ENCODE measurements around the gene MRPL21. TPM values are rescaled to one million over a fixed set of nuclear protein-coding genes. Genes with fewer than 3 reads are reported as not detected.
"Not testable (repeated sequence)": the region's sequence is repeated elsewhere in the genome, so short reads cannot be mapped to it uniquely, and the experiment has no call there.

The MRPL21 gene
- total and polyA plus RNA-seq, 3 experiments from 2014 or later = 96.3 to 104 (median 101) TPM

- Mint-ChIP-seq H3K36me3 (peaks cover 0 to 84% (median 14%) of the 10 kb centered on the region in 3 donors), H3K27me3 (no peaks in the 10 kb centered on the region), H3K4me1 (peaks cover 1 to 14% (median 3%) of the 10 kb centered on the region in 3 donors), H3K27ac (no peak overlapping the region), H3K9me3 (no peaks in the 10 kb centered on the region), H3K4me3 (peak overlapping the region in 1 of 7 donors; percentile 36)
- H3K4me3 ChIP-seq (ENCODE audit: low read length) = no peak overlapping the region
- no peaks in the 10 kb centered on the region for H3K4me1 ChIP-seq (ENCODE audit: insufficient read depth, low read length)
- peaks cover 34% of the 10 kb centered on the region for H3K36me3 ChIP-seq (ENCODE audit: insufficient read depth, low read length)
- no peaks in the 10 kb centered on the region for H3K9me3 ChIP-seq (ENCODE audit: low read length)
- ChIA-PET POLR2A (no interaction called here), CTCF (no interaction called here)
- H3K27ac ChIP-seq (ENCODE audit: low read depth, low read length) = no peak overlapping the region
- no peak for DNase-seq
- H3K27me3 ChIP-seq (ENCODE audit: insufficient read depth, low read length, poor library complexity, severe bottlenecking) = no peaks in the 10 kb centered on the region
Measured at GRCh38 chr11:68896171-68896959, 7.3 kb downstream of the MRPL21 start.

- no peaks in the 10 kb centered on the region for H3K9me3 ChIP-seq (ENCODE audit: low read length)
- ChIA-PET CTCF (no interaction called here), POLR2A (no interaction called here)
- H3K36me3 ChIP-seq (ENCODE audit: insufficient read depth, low read length) = peaks cover 30% of the 10 kb centered on the region
- H3K27me3 ChIP-seq (ENCODE audit: insufficient read depth, low read length, poor library complexity, severe bottlenecking) = no peaks in the 10 kb centered on the region
- no peaks in the 10 kb centered on the region for H3K4me1 ChIP-seq (ENCODE audit: insufficient read depth, low read length)
- peaks cover 5 to 80% (median 9%) of the 10 kb centered on the region in 3 donors for H3K36me3 Mint-ChIP-seq
- no peaks in the 10 kb centered on the region for H3K4me1 Mint-ChIP-seq
- no peaks in the 10 kb centered on the region for H3K27me3 Mint-ChIP-seq
- no peak overlapping the region for H3K27ac ChIP-seq (ENCODE audit: low read depth, low read length)
- peak overlapping the region in 1 of 7 donors; percentile 14 for H3K4me3 Mint-ChIP-seq
- no peak overlapping the region for H3K4me3 ChIP-seq (ENCODE audit: low read length)
- H3K9me3 Mint-ChIP-seq = no peaks in the 10 kb centered on the region
- H3K27ac Mint-ChIP-seq = no peak overlapping the region
- DNase-seq = no peak
Measured at GRCh38 chr11:68893282-68893681, 10.3 kb downstream of the MRPL21 start.

GRCh38 chr11:68892576-68892975 is 11.1 kb downstream of the MRPL21 start:
- DNase-seq = no peak
- Mint-ChIP-seq H3K36me3 (peaks cover 5 to 73% (median 7%) of the 10 kb centered on the region in 3 donors), H3K4me3 (no peak overlapping the region), H3K27ac (no peak overlapping the region), H3K4me1 (no peaks in the 10 kb centered on the region), H3K9me3 (no peaks in the 10 kb centered on the region), H3K27me3 (no peaks in the 10 kb centered on the region)
- Histone ChIP-seq H3K4me3 (ENCODE audit: low read length) (no peak overlapping the region), H3K4me1 (ENCODE audit: insufficient read depth, low read length) (no peaks in the 10 kb centered on the region), H3K36me3 (ENCODE audit: insufficient read depth, low read length) (peaks cover 26% of the 10 kb centered on the region), H3K9me3 (ENCODE audit: low read length) (no peaks in the 10 kb centered on the region), H3K27ac (ENCODE audit: low read depth, low read length) (no peak overlapping the region), H3K27me3 (ENCODE audit: insufficient read depth, low read length, poor library complexity, severe bottlenecking) (no peaks in the 10 kb centered on the region)
- ChIA-PET CTCF (no interaction called here), POLR2A (no interaction called here)

GRCh38 chr11:68891351-68891948 is 12.2 kb downstream of the MRPL21 start:
- Mint-ChIP-seq H3K27me3 (no peaks in the 10 kb centered on the region), H3K4me3 (no peak overlapping the region), H3K36me3 (peaks cover 5 to 61% (median 7%) of the 10 kb centered on the region in 3 donors), H3K27ac (no peak overlapping the region), H3K9me3 (no peaks in the 10 kb centered on the region), H3K4me1 (no peaks in the 10 kb centered on the region)
- CTCF ChIA-PET = no interaction called here
- Histone ChIP-seq H3K27me3 (ENCODE audit: insufficient read depth, low read length, poor library complexity, severe bottlenecking) (no peaks in the 10 kb centered on the region), H3K4me1 (ENCODE audit: insufficient read depth, low read length) (no peaks in the 10 kb centered on the region), H3K36me3 (ENCODE audit: insufficient read depth, low read length) (peaks cover 19% of the 10 kb centered on the region), H3K27ac (ENCODE audit: low read depth, low read length) (no peak overlapping the region), H3K4me3 (ENCODE audit: low read length) (no peak overlapping the region), H3K9me3 (ENCODE audit: low read length) (no peaks in the 10 kb centered on the region)
- POLR2A ChIA-PET = no interaction called here
- DNase-seq = no peak

- Mint-ChIP-seq H3K27ac (no peak overlapping the region), H3K4me1 (no peaks in the 10 kb centered on the region), H3K36me3 (peaks cover 5 to 53% (median 7%) of the 10 kb centered on the region in 3 donors), H3K27me3 (no peaks in the 10 kb centered on the region), H3K9me3 (no peaks in the 10 kb centered on the region), H3K4me3 (no peak overlapping the region)
- ChIA-PET CTCF (no interaction called here), POLR2A (no interaction called here)
- Histone ChIP-seq H3K27me3 (ENCODE audit: insufficient read depth, low read length, poor library complexity, severe bottlenecking) (no peaks in the 10 kb centered on the region), H3K27ac (ENCODE audit: low read depth, low read length) (no peak overlapping the region), H3K36me3 (ENCODE audit: insufficient read depth, low read length) (peaks cover 19% of the 10 kb centered on the region), H3K9me3 (ENCODE audit: low read length) (no peaks in the 10 kb centered on the region), H3K4me1 (ENCODE audit: insufficient read depth, low read length) (no peaks in the 10 kb centered on the region), H3K4me3 (ENCODE audit: low read length) (no peak overlapping the region)
- DNase-seq = no peak
Measured at GRCh38 chr11:68890490-68891231, 13.0 kb downstream of the MRPL21 start.

- POLR2A ChIA-PET = no interaction called here
- Histone ChIP-seq H3K4me3 (ENCODE audit: low read length) (no peak overlapping the region), H3K27ac (ENCODE audit: low read depth, low read length) (no peak overlapping the region), H3K9me3 (ENCODE audit: low read length) (no peaks in the 10 kb centered on the region), H3K27me3 (ENCODE audit: insufficient read depth, low read length, poor library complexity, severe bottlenecking) (no peaks in the 10 kb centered on the region), H3K36me3 (ENCODE audit: insufficient read depth, low read length) (peaks cover 19% of the 10 kb centered on the region), H3K4me1 (ENCODE audit: insufficient read depth, low read length) (no peaks in the 10 kb centered on the region)
- Mint-ChIP-seq H3K4me1 (no peaks in the 10 kb centered on the region), H3K27me3 (no peaks in the 10 kb centered on the region), H3K4me3 (no peak overlapping the region), H3K9me3 (no peaks in the 10 kb centered on the region), H3K27ac (no peak overlapping the region), H3K36me3 (peaks cover 5 to 48% (median 7%) of the 10 kb centered on the region in 3 donors)
- no peak for DNase-seq
- CTCF ChIA-PET = no interaction called here
Measured at GRCh38 chr11:68889948-68890446, 13.6 kb downstream of the MRPL21 start.

GRCh38 chr11:68884827-68885226 is 18.8 kb downstream of the MRPL21 start:
- DNase-seq; H3K4me1 Mint-ChIP-seq; H3K9me3 ChIP-seq (ENCODE audit: low read length); H3K27ac Mint-ChIP-seq; POLR2A ChIA-PET; CTCF ChIA-PET; H3K4me3 Mint-ChIP-seq; H3K4me3 ChIP-seq (ENCODE audit: low read length); H3K36me3 ChIP-seq (ENCODE audit: insufficient read depth, low read length); H3K9me3 Mint-ChIP-seq; H3K27ac ChIP-seq (ENCODE audit: low read depth, low read length); H3K4me1 ChIP-seq (ENCODE audit: insufficient read depth, low read length); H3K27me3 ChIP-seq (ENCODE audit: insufficient read depth, low read length, poor library complexity, severe bottlenecking); H3K27me3 Mint-ChIP-seq: not testable (repeated sequence)
- peaks cover 0 to 12% (median 3%) of the 10 kb centered on the region in 3 donors for H3K36me3 Mint-ChIP-seq

- H3K27me3 Mint-ChIP-seq = no peaks in the 10 kb centered on the region
- H3K4me1 Mint-ChIP-seq = no peaks in the 10 kb centered on the region
- no peaks in the 10 kb centered on the region for H3K36me3 ChIP-seq (ENCODE audit: insufficient read depth, low read length)
- peaks cover 0 to 8% (median 3%) of the 10 kb centered on the region in 3 donors for H3K36me3 Mint-ChIP-seq
- H3K9me3 Mint-ChIP-seq = no peaks in the 10 kb centered on the region
- no peaks in the 10 kb centered on the region for H3K9me3 ChIP-seq (ENCODE audit: low read length)
- H3K4me3 ChIP-seq (ENCODE audit: low read length) = no peak overlapping the region
- H3K27me3 ChIP-seq (ENCODE audit: insufficient read depth, low read length, poor library complexity, severe bottlenecking) = no peaks in the 10 kb centered on the region
- H3K4me3 Mint-ChIP-seq = no peak overlapping the region
- no peak for DNase-seq
- ChIA-PET CTCF (no interaction called here), POLR2A (no interaction called here)
- H3K27ac Mint-ChIP-seq = no peak overlapping the region
- H3K27ac ChIP-seq (ENCODE audit: low read depth, low read length) = no peak overlapping the region
- no peaks in the 10 kb centered on the region for H3K4me1 ChIP-seq (ENCODE audit: insufficient read depth, low read length)
Measured at GRCh38 chr11:68882391-68882790, 21.2 kb downstream of the MRPL21 start.
